Stimulated activated CD8-positive, alpha-beta memory T cell treated with anti-CD3 and anti-CD28 coated beads, Interleukin-7, amount 100 ng/mL, for 48 hours (primary cell): Measurements from ENCODE around the gene IMMP2L.

Experiments
- DNase-seq, 2 donors: peaks; one replicate each; pipeline ENCODE4 v3.0.0-alpha.2; 2020; ENCODE audit warnings: low read depth in 1 of 2; ENCODE audit errors: extremely low read depth in 1 of 2

IMMP2L gene

GRCh38 chr7:111018447-111018846, 543.8 kb downstream of the IMMP2L start:
- DNase-seq = no peak

- DNase-seq = no peak
These were observed 548.2 kb downstream of the IMMP2L start for GRCh38 chr7:111014079-111014478.

- DNase-seq = peak in 1 of 2 donors; percentile 31
These were observed 549.3 kb downstream of the IMMP2L start for GRCh38 chr7:111012799-111013675.

- no peak for DNase-seq
These were observed 550.1 kb downstream of the IMMP2L start for GRCh38 chr7:111012149-111012548.

- DNase-seq = peak in 1 of 2 donors; percentile 22
These were observed 550.8 kb downstream of the IMMP2L start for GRCh38 chr7:111011520-111011919.

- peak in 1 of 2 donors; percentile 17 for DNase-seq
These were observed 551.5 kb downstream of the IMMP2L start for GRCh38 chr7:111010798-111011197.

- DNase-seq = no peak
These were observed 552.7 kb downstream of the IMMP2L start for GRCh38 chr7:111009526-111010040.

- no peak for DNase-seq
These were observed 555.6 kb downstream of the IMMP2L start for GRCh38 chr7:111006691-111007090.

GRCh38 chr7:111006040-111006439, 556.3 kb downstream of the IMMP2L start:
- no peak for DNase-seq

- no peak for DNase-seq
These were observed 556.8 kb downstream of the IMMP2L start for GRCh38 chr7:111005445-111005844.

GRCh38 chr7:111004310-111004901, 557.9 kb downstream of the IMMP2L start:
- DNase-seq = no peak

GRCh38 chr7:111003883-111004282, 558.4 kb downstream of the IMMP2L start:
- no peak for DNase-seq

GRCh38 chr7:110994028-110994967, 568.0 kb downstream of the IMMP2L start:
- no peak for DNase-seq

- DNase-seq = no peak
These were observed 573.3 kb downstream of the IMMP2L start for GRCh38 chr7:110988890-110989501.

- no peak for DNase-seq
These were observed 573.9 kb downstream of the IMMP2L start for GRCh38 chr7:110988348-110988747.

GRCh38 chr7:110987127-110987693, 575.1 kb downstream of the IMMP2L start:
- no peak for DNase-seq

- DNase-seq = no peak
These were observed 578.4 kb downstream of the IMMP2L start for GRCh38 chr7:110983822-110984456.

GRCh38 chr7:110977127-110977737, 585.1 kb downstream of the IMMP2L start:
- DNase-seq = no peak

GRCh38 chr7:110975486-110975885, 586.8 kb downstream of the IMMP2L start:
- DNase-seq = no peak
